Measurements from ENCODE around the gene KRTAP10-10. TPM values are rescaled to one million over a fixed set of nuclear protein-coding genes. Genes with fewer than 3 reads are reported as not detected.
"Not testable (repeated sequence)": the region's sequence is repeated elsewhere in the genome, so short reads cannot be mapped to it uniquely, and the experiment has no call there.

KRTAP10-10 gene
- total RNA-seq, 1 donor from 2014 or later, result not detected

GRCh38 chr21:44684483-44684882 is 47.3 kb downstream of the KRTAP10-10 start:
- peaks cover 19% of the 10 kb centered on the region for H3K27me3 Mint-ChIP-seq (ENCODE audit: insufficient read depth, low read depth)
- DNase-seq (ENCODE audit: low spot score), result no peak
- H3K4me3 ChIP-seq, result no peak overlapping the region

GRCh38 chr21:44685050-44685449 is 47.9 kb downstream of the KRTAP10-10 start:
- not testable (repeated sequence) for H3K9me3 ChIP-seq (ENCODE audit: low read depth); H3K36me3 Mint-ChIP-seq; H3K9me3 Mint-ChIP-seq; H3K27ac ChIP-seq; DNase-seq (ENCODE audit: low spot score); H2AFZ ChIP-seq (replicated peaks); H3F3A ChIP-seq (ENCODE audit: low read depth); H3K36me3 ChIP-seq; H3K4me3 Mint-ChIP-seq; H3K9ac ChIP-seq; H4K20me1 ChIP-seq (ENCODE audit: low read depth); H3K4me2 ChIP-seq; H3K79me2 ChIP-seq (ENCODE audit: low read depth); H3K4me3 ChIP-seq; H3K27ac Mint-ChIP-seq
- Mint-ChIP-seq H3K4me1 (peaks cover 23% of the 10 kb centered on the region), H3K27me3 (ENCODE audit: insufficient read depth, low read depth) (peaks cover 20% of the 10 kb centered on the region)
- peaks cover 12% of the 10 kb centered on the region for H3K4me1 ChIP-seq
- peaks cover 19% of the 10 kb centered on the region for H3K27me3 ChIP-seq

More at GRCh38 chr21:44684483-44684882, 47.3 kb downstream of the KRTAP10-10 start:
- Mint-ChIP-seq H3K4me1 (peaks cover 23% of the 10 kb centered on the region), H3K9me3 (peaks cover 7% of the 10 kb centered on the region), H3K4me3 (no peak overlapping the region), H3K36me3 (no peaks in the 10 kb centered on the region), H3K27ac (no peak overlapping the region)
- Histone ChIP-seq H4K20me1 (ENCODE audit: low read depth) (no peaks in the 10 kb centered on the region), H3K36me3 (no peaks in the 10 kb centered on the region), H3K27me3 (peaks cover 19% of the 10 kb centered on the region), H3K79me2 (ENCODE audit: low read depth) (no peaks in the 10 kb centered on the region), H3K27ac (no peak overlapping the region), H3F3A (ENCODE audit: low read depth) (peaks cover 9% of the 10 kb centered on the region), H3K4me2 (no peak overlapping the region), H3K9ac (no peak overlapping the region), H2AFZ (replicated peaks) (no peak overlapping the region), H3K4me1 (peaks cover 12% of the 10 kb centered on the region), H3K9me3 (ENCODE audit: low read depth) (no peaks in the 10 kb centered on the region)
- TF ChIP-seq EZH2 (IDR thresholded peaks at IDR 0.05), result no peak
- TF ChIP-seq EZH2phosphoT487 (IDR thresholded peaks at IDR 0.05), result no peak
- no peak for TF ChIP-seq CTCF (IDR thresholded peaks at IDR 0.05)

- Histone ChIP-seq H3F3A (ENCODE audit: low read depth) (peaks cover 9% of the 10 kb centered on the region), H3K36me3 (no peaks in the 10 kb centered on the region), H2AFZ (replicated peaks) (no peak overlapping the region), H3K27me3 (peaks cover 19% of the 10 kb centered on the region), H3K27ac (no peak overlapping the region), H3K4me2 (peak overlapping the region; percentile 26), H3K4me1 (peaks cover 12% of the 10 kb centered on the region), H3K4me3 (no peak overlapping the region), H3K9ac (no peak overlapping the region), H3K79me2 (ENCODE audit: low read depth) (no peaks in the 10 kb centered on the region), H4K20me1 (ENCODE audit: low read depth) (no peaks in the 10 kb centered on the region), H3K9me3 (ENCODE audit: low read depth) (no peaks in the 10 kb centered on the region)
- TF ChIP-seq EZH2 (IDR thresholded peaks at IDR 0.05), result no peak
- peak; percentile 65 for TF ChIP-seq EZH2phosphoT487 (IDR thresholded peaks at IDR 0.05)
- peak; percentile 9 for TF ChIP-seq CTCF (IDR thresholded peaks at IDR 0.05)
- H3K4me3 Mint-ChIP-seq, result peak overlapping the region; percentile 75
- H3K4me1 Mint-ChIP-seq, result peaks cover 23% of the 10 kb centered on the region
- H3K36me3 Mint-ChIP-seq, result no peaks in the 10 kb centered on the region
- peaks cover 7% of the 10 kb centered on the region for H3K9me3 Mint-ChIP-seq
- DNase-seq (ENCODE audit: low spot score), result peak; percentile 78
- H3K27me3 Mint-ChIP-seq (ENCODE audit: insufficient read depth, low read depth), result peaks cover 24% of the 10 kb centered on the region
- peak overlapping the region; percentile 78 for H3K27ac Mint-ChIP-seq
Observed at GRCh38 chr21:44686000-44686781, 49.0 kb downstream of the KRTAP10-10 start.

Data from neural progenitor cell (in vitro differentiated cells).